ENCODE results near the gene CCDC167.
"Not testable (repeated sequence)": the region's sequence is repeated elsewhere in the genome, so short reads cannot be mapped to it uniquely, and the experiment has no call there.

Gene CCDC167

GRCh38 chr6:37473364-37474095 lies 26.2 kb downstream of the CCDC167 start:
- no peak for DNase-seq (ENCODE audit: low spot score)

GRCh38 chr6:37467718-37468117 lies 32.0 kb downstream of the CCDC167 start:
- DNase-seq (ENCODE audit: low spot score), result no peak

GRCh38 chr6:37463110-37463509 lies 36.6 kb downstream of the CCDC167 start:
- DNase-seq (ENCODE audit: low spot score), result no peak

GRCh38 chr6:37460805-37461204 lies 38.9 kb downstream of the CCDC167 start:
- DNase-seq (ENCODE audit: low spot score), result no peak

GRCh38 chr6:37459981-37460800 lies 39.5 kb downstream of the CCDC167 start:
- no peak for DNase-seq (ENCODE audit: low spot score)

- no peak for DNase-seq (ENCODE audit: low spot score)
These were observed 42.7 kb downstream of the CCDC167 start for GRCh38 chr6:37456816-37457560.

- no peak for DNase-seq (ENCODE audit: low spot score)
These were observed 43.6 kb downstream of the CCDC167 start for GRCh38 chr6:37456126-37456525.

- DNase-seq (ENCODE audit: low spot score), result no peak
These were observed 45.1 kb downstream of the CCDC167 start for GRCh38 chr6:37454420-37455140.

GRCh38 chr6:37452522-37452921 lies 47.2 kb downstream of the CCDC167 start:
- DNase-seq (ENCODE audit: low spot score), result no peak

GRCh38 chr6:37451441-37452193 lies 48.1 kb downstream of the CCDC167 start:
- DNase-seq (ENCODE audit: low spot score), result no peak

- no peak for DNase-seq (ENCODE audit: low spot score)
These were observed 49.7 kb downstream of the CCDC167 start for GRCh38 chr6:37449984-37450383.

GRCh38 chr6:37443216-37443542 lies 56.5 kb downstream of the CCDC167 start:
- DNase-seq (ENCODE audit: low spot score), result not testable (repeated sequence)

GRCh38 chr6:37442416-37443215 lies 57.1 kb downstream of the CCDC167 start:
- DNase-seq (ENCODE audit: low spot score), result no peak

GRCh38 chr6:37441651-37442050 lies 58.0 kb downstream of the CCDC167 start:
- DNase-seq (ENCODE audit: low spot score), result no peak

- DNase-seq (ENCODE audit: low spot score), result no peak
These were observed 60.8 kb downstream of the CCDC167 start for GRCh38 chr6:37438930-37439329.

GRCh38 chr6:37435816-37436215 lies 63.9 kb downstream of the CCDC167 start:
- no peak for DNase-seq (ENCODE audit: low spot score)

- no peak for DNase-seq (ENCODE audit: low spot score)
These were observed 64.3 kb downstream of the CCDC167 start for GRCh38 chr6:37435373-37435772.

- DNase-seq (ENCODE audit: low spot score), result no peak
These were observed 65.9 kb downstream of the CCDC167 start for GRCh38 chr6:37433657-37434271.
